Measurements from ENCODE around the gene C11orf54.

Gene C11orf54

GRCh38 chr11:93751001-93751400, 9.5 kb downstream of the C11orf54 start:
- TF ChIP-seq CSDC2 (CRISPR knock-in tag; IDR thresholded peaks at IDR 0.05) (no peak), BACH2 (CRISPR knock-in tag; IDR thresholded peaks at IDR 0.05; ENCODE audit: borderline replicate concordance) (no peak), RARB (CRISPR knock-in tag; IDR thresholded peaks at IDR 0.05) (no peak), ZNF70 (CRISPR knock-in tag; IDR thresholded peaks at IDR 0.05) (no peak), ZNF565 (CRISPR knock-in tag; conservative IDR thresholded peaks at IDR 0.05; ENCODE audit: low read depth) (no peak), TCF4 (CRISPR knock-in tag; IDR thresholded peaks at IDR 0.05; ENCODE audit: borderline replicate concordance) (no peak), TSHZ2 (CRISPR knock-in tag; IDR thresholded peaks at IDR 0.05) (no peak), ZFP3 (CRISPR knock-in tag; IDR thresholded peaks at IDR 0.05) (no peak), SNAI2 (CRISPR knock-in tag; IDR thresholded peaks at IDR 0.05) (no peak), CREB5 (CRISPR knock-in tag; IDR thresholded peaks at IDR 0.05; ENCODE audit: low read depth) (no peak), ESRRG (CRISPR knock-in tag; IDR thresholded peaks at IDR 0.05) (no peak), TOX (CRISPR knock-in tag; IDR thresholded peaks at IDR 0.05; ENCODE audit: borderline replicate concordance) (no peak), ARNTL (CRISPR knock-in tag; IDR thresholded peaks at IDR 0.05; ENCODE audit: borderline replicate concordance, low read depth) (no peak), ISL1 (CRISPR knock-in tag; IDR thresholded peaks at IDR 0.05) (no peak), ZNF8 (CRISPR knock-in tag; IDR thresholded peaks at IDR 0.05) (no peak)
- no peak for ATAC-seq

GRCh38 chr11:93753241-93753640, 11.8 kb downstream of the C11orf54 start:
- TF ChIP-seq ARNTL (CRISPR knock-in tag; IDR thresholded peaks at IDR 0.05; ENCODE audit: borderline replicate concordance, low read depth) (no peak), ESRRG (CRISPR knock-in tag; IDR thresholded peaks at IDR 0.05) (no peak), GLIS3 (CRISPR knock-in tag; IDR thresholded peaks at IDR 0.05) (no peak), ZFP3 (CRISPR knock-in tag; IDR thresholded peaks at IDR 0.05) (no peak), TCF4 (CRISPR knock-in tag; IDR thresholded peaks at IDR 0.05; ENCODE audit: borderline replicate concordance) (no peak), ZFP30 (CRISPR knock-in tag; IDR thresholded peaks at IDR 0.05) (no peak), CSRNP3 (CRISPR knock-in tag; IDR thresholded peaks at IDR 0.05) (no peak), TSHZ2 (CRISPR knock-in tag; IDR thresholded peaks at IDR 0.05) (no peak), OSR1 (CRISPR knock-in tag; IDR thresholded peaks at IDR 0.05) (no peak), RARB (CRISPR knock-in tag; IDR thresholded peaks at IDR 0.05) (no peak), BACH2 (CRISPR knock-in tag; IDR thresholded peaks at IDR 0.05; ENCODE audit: borderline replicate concordance) (no peak)
- TF ChIP-seq, protein P1, sequence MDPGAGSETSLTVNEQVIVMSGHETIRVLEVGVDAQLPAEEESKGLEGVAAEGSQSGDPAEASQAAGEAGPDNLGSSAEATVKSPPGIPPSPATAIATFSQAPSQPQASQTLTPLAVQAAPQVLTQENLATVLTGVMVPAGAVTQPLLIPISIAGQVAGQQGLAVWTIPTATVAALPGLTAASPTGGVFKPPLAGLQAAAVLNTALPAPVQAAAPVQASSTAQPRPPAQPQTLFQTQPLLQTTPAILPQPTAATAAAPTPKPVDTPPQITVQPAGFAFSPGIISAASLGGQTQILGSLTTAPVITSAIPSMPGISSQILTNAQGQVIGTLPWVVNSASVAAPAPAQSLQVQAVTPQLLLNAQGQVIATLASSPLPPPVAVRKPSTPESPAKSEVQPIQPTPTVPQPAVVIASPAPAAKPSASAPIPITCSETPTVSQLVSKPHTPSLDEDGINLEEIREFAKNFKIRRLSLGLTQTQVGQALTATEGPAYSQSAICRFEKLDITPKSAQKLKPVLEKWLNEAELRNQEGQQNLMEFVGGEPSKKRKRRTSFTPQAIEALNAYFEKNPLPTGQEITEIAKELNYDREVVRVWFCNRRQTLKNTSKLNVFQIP (CRISPR knock-in tag; IDR thresholded peaks at IDR 0.05; ENCODE audit: borderline replicate concordance, low read depth) = no peak
- no peak for ATAC-seq

GRCh38 chr11:93756748-93757147, 15.3 kb downstream of the C11orf54 start:
- ATAC-seq = no peak
- TF ChIP-seq TSHZ2 (CRISPR knock-in tag; IDR thresholded peaks at IDR 0.05) (no peak), ZNF8 (CRISPR knock-in tag; IDR thresholded peaks at IDR 0.05) (no peak), ZNF70 (CRISPR knock-in tag; IDR thresholded peaks at IDR 0.05) (no peak)
- TF ChIP-seq, protein P2, sequence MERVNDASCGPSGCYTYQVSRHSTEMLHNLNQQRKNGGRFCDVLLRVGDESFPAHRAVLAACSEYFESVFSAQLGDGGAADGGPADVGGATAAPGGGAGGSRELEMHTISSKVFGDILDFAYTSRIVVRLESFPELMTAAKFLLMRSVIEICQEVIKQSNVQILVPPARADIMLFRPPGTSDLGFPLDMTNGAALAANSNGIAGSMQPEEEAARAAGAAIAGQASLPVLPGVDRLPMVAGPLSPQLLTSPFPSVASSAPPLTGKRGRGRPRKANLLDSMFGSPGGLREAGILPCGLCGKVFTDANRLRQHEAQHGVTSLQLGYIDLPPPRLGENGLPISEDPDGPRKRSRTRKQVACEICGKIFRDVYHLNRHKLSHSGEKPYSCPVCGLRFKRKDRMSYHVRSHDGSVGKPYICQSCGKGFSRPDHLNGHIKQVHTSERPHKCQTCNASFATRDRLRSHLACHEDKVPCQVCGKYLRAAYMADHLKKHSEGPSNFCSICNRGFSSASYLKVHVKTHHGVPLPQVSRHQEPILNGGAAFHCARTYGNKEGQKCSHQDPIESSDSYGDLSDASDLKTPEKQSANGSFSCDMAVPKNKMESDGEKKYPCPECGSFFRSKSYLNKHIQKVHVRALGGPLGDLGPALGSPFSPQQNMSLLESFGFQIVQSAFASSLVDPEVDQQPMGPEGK (CRISPR knock-in tag; IDR thresholded peaks at IDR 0.05; ENCODE audit: borderline replicate concordance) = no peak
- TF ChIP-seq, protein P1 (CRISPR knock-in tag; IDR thresholded peaks at IDR 0.05; ENCODE audit: borderline replicate concordance, low read depth) = no peak

Data from SK-N-SH treated with all-trans-retinoic acid at 6 μM for 48 hours (cell line).